Pancreas (tissue), 10 donors: ENCODE results near the gene DDX51. TPM values are rescaled to one million over a fixed set of nuclear protein-coding genes. Genes with fewer than 3 reads are reported as not detected.

ENCODE experiments used
- ATAC-seq, 4 donors: fragments of 200-7000 bp; cut with Tn5 transposase; one replicate each; pipeline versions ENCODE4 v1.8.0 to v1.9.1; 2020; ENCODE audit warnings: mild to moderate bottlenecking in 4 of 4, moderate library complexity in 4 of 4
- DNase-seq, 6 donors: peaks; one replicate each; pipeline ENCODE4 v3.0.0-alpha.2; 2020
- FAIRE-seq: peaks from 2 replicates; lab custom pipeline; 2012; peaks lifted over from hg19 to GRCh38; lab: Jason Lieb, UNC
- H3K27ac ChIP-seq, 4 donors: fragments of 200-600 bp; sonication (generic); 1 replicate in 3 of 4; 2 replicates in 1 of 4; pipeline versions ENCODE4 v1.5.0 to v1.8.0; 2020
- H3K27me3 ChIP-seq, 4 donors: fragments of 200-600 bp; one replicate each; pipeline ENCODE4 v1.8.0; 2021
- H3K36me3 ChIP-seq, 3 donors: fragments of 200-600 bp; sonication (generic) in 1 of 3; one replicate each; pipeline versions ENCODE4 v1.5.0 to v1.8.0; 2020 to 2021
- H3K4me1 ChIP-seq, 3 donors: fragments of 200-600 bp; one replicate each; pipeline ENCODE4 v1.8.0; 2021
- H3K4me3 ChIP-seq, 4 donors: fragments of 200-600 bp; sonication (generic) in 2 of 4; one replicate each; pipeline versions ENCODE4 v1.5.0 to v1.8.0; 2020 to 2021
- H3K9me3 ChIP-seq, 4 donors: fragments of 200-600 bp; one replicate each; pipeline ENCODE4 v1.8.0; 2021
- WGBS, 2 donors: extraction: QIAGEN DNeasy Blood & Tissue Kit; methylation state at CpG; one replicate each; pipeline ENCODE4 v1.1.7; 2013; 5-methylcytosine and 5-hydroxymethylcytosine counted together
- intact Hi-C, 3 donors: fragments of 100-400 bp; cut with DNase I; formaldehyde crosslinking; loops; one replicate each; pipeline versions ENCODE4 v1.11.1 to v1.14.2; 2022
- polyA plus RNA-seq, 2 donors: library from polyadenylated mRNA; stranded (reverse); fragments of 200-250 nt; gene quantifications; one replicate each; pipeline ENCODE4 v1.2.3, GENCODE V29; 2013
- total RNA-seq, 6 donors: library from RNA; stranded (reverse); fragmentation: NEBNext Ultra II Directional in 4 of 6; extraction: Animal tissue kit (Norgen Biotek cat#: 25700) in 4 of 6; gene quantifications; one replicate each; pipeline versions ENCODE4 v1.2.1 to v1.2.4, GENCODE V29; 2021 to 2023
- TF ChIP-seq, protein P1 (sequence below), 4 donors: fragments of 200-600 bp; sonication (generic) in 3 of 4; IDR thresholded peaks; one replicate each; pipeline versions ENCODE4 v1.5.0 to v1.8.0; 2021; ENCODE audit warnings: antibody characterized with exemption in 4 of 4
- donor health status: healthy with polysubstance abuse.
- donor health status: DM: no; HTN: no; CAD: no; lungs with moderate emphysema.
- donor health status: DM: no; HTN: no; CAD: no.
- donor health status: control.
- donor health status: control.
- donor health status: Bipolar disorder and iron deficiency.
- donor health status: DM: yes; HTN: yes; CAD: no.
- donor health status: DM: no; HTN: no; CAD: no.
- donor health status: DM: no; HTN: no; CAD: no.
- donor health status: DM: yes; HTN: yes; CAD: no.

The DDX51 gene
- total and polyA plus RNA-seq, 8 donors, result 7.8 to 46.7 (median 13.7) TPM

DNA sequence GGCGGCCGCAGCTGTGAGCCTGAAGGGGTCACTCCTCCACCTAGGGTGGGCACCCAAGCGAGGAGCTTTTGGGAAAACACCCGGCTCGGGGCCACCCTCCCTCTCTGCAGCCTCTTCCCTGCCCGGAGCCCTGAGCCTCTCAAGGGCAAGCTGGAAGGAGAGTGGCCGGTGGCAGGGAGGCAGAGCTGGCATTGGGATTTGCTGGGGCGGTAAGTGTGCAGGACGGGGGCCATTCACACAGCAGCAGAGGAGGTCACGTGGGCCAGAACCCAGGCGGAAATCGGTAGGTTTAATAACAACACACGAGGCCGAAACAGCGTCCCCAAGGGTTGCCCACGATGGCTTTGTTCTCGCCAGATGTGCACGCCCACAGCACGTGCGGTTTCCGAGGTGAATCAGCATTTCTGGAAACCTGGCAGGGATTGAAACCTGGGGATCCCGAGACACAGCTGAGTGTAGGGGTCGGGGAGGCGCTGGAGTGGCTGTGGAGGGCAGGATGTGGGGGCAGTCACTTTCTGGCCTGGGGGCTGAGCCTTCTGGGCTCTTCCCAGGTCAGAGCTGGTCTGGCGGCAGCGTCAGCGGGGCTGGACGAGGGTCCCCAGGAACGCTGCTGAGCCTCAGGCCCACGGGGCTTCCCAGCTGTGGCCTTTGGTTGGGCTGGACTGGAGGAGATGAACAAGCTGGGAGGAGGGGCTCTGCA, 23.6 kb upstream of the DDX51 start:
- 61 to 66% methylated on average over 30 of the region's 30 CpGs for WGBS, 2 donors
- no peaks in the 10 kb centered on the region for H3K4me1 ChIP-seq
- intact Hi-C loops, result no loop called here
- peaks cover 0 to 7% (median 0%) of the 10 kb centered on the region in 4 donors for H3K27me3 ChIP-seq
- no peak for ATAC-seq
- TF ChIP-seq, protein P1, sequence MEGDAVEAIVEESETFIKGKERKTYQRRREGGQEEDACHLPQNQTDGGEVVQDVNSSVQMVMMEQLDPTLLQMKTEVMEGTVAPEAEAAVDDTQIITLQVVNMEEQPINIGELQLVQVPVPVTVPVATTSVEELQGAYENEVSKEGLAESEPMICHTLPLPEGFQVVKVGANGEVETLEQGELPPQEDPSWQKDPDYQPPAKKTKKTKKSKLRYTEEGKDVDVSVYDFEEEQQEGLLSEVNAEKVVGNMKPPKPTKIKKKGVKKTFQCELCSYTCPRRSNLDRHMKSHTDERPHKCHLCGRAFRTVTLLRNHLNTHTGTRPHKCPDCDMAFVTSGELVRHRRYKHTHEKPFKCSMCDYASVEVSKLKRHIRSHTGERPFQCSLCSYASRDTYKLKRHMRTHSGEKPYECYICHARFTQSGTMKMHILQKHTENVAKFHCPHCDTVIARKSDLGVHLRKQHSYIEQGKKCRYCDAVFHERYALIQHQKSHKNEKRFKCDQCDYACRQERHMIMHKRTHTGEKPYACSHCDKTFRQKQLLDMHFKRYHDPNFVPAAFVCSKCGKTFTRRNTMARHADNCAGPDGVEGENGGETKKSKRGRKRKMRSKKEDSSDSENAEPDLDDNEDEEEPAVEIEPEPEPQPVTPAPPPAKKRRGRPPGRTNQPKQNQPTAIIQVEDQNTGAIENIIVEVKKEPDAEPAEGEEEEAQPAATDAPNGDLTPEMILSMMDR (IDR thresholded peaks at IDR 0.05), result no peak
- H3K27ac ChIP-seq, result no peak overlapping the region
- DNase-seq, result peak in 1 of 6 donors; percentile 63
- FAIRE-seq, result no peak
- H3K36me3 ChIP-seq, result no peaks in the 10 kb centered on the region
- H3K4me3 ChIP-seq, result no peak overlapping the region
- no peaks in the 10 kb centered on the region for H3K9me3 ChIP-seq

GRCh38 chr12:132166801-132167591, 22.9 kb upstream of the DDX51 start:
- TF ChIP-seq, protein P1 (IDR thresholded peaks at IDR 0.05), result no peak
- FAIRE-seq, result no peak
- Histone ChIP-seq H3K27me3 (peaks cover 0 to 7% (median 0%) of the 10 kb centered on the region in 4 donors), H3K4me1 (no peaks in the 10 kb centered on the region), H3K4me3 (no peak overlapping the region), H3K36me3 (no peaks in the 10 kb centered on the region), H3K9me3 (no peaks in the 10 kb centered on the region), H3K27ac (no peak overlapping the region)
- WGBS, 2 donors, result 80 to 88% methylated on average over 10 of the region's 10 CpGs
- DNase-seq, result peak in 1 of 6 donors; percentile 33
- intact Hi-C loops, result no loop called here
- ATAC-seq, result no peak

DNA sequence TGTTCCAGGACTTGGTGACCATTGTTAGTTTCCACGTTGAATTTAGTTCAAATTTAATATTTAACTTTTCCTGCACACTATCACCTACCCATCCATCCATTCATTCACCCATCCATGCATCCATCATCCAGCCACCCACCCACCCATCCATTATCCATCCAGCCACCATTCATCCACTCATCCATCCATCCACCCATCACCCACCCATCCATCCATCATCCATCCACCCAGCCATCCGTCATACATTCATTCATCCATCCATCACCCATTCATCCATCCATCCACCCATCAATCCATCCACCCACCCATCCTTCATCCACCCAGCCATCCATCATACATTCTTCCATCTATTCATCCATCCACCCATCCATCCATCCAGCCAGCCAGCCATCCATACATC, 22.0 kb upstream of the DDX51 start:
- H3K36me3 ChIP-seq, result no peaks in the 10 kb centered on the region
- H3K4me1 ChIP-seq, result no peaks in the 10 kb centered on the region
- TF ChIP-seq, protein P1 (IDR thresholded peaks at IDR 0.05), result no peak
- H3K27me3 ChIP-seq, result peaks cover 0 to 7% (median 0%) of the 10 kb centered on the region in 4 donors
- whole genome bisulfite sequencing, 2 donors, result 83 to 89% methylated on average over 2 of the region's 2 CpGs
- no peaks in the 10 kb centered on the region for H3K9me3 ChIP-seq
- H3K27ac ChIP-seq, result no peak overlapping the region
- H3K4me3 ChIP-seq, result no peak overlapping the region
- DNase-seq (no peak), ATAC-seq (no peak), FAIRE-seq (no peak)
- intact Hi-C loops, result no loop called here

- TF ChIP-seq, protein P1 (IDR thresholded peaks at IDR 0.05), result no peak
- intact Hi-C loops, result no loop called here
- H3K27me3 ChIP-seq, result peaks cover 0 to 7% (median 0%) of the 10 kb centered on the region in 4 donors
- FAIRE-seq, result no peak
- no peak for DNase-seq
- no peak for ATAC-seq
- H3K9me3 ChIP-seq, result no peaks in the 10 kb centered on the region
- no peaks in the 10 kb centered on the region for H3K36me3 ChIP-seq
- no peak overlapping the region for H3K27ac ChIP-seq
- 93 to 94% methylated on average over 6 of the region's 6 CpGs for WGBS, 2 donors
- H3K4me3 ChIP-seq, result no peak overlapping the region
- H3K4me1 ChIP-seq, result no peaks in the 10 kb centered on the region
Measured at GRCh38 chr12:132165584-132165983, 21.5 kb upstream of the DDX51 start.
